Mesodermal cell (in vitro differentiated cells): Measurements from ENCODE around the gene PSG1. TPM values are rescaled to one million over a fixed set of nuclear protein-coding genes. Genes with fewer than 3 reads are reported as not detected.
"Not testable (repeated sequence)": the region's sequence is repeated elsewhere in the genome, so short reads cannot be mapped to it uniquely, and the experiment has no call there.

Experiments
- H3K27ac ChIP-seq: 2 replicates; pipeline ENCODE4 v1.7.0; 2013; ENCODE audit warnings: mild to moderate bottlenecking, low read depth, low read length, moderate library complexity; ENCODE audit not compliant: severe bottlenecking
- H3K36me3 ChIP-seq: 2 replicates; pipeline ENCODE4 v1.7.1; 2013; ENCODE audit warnings: mild to moderate bottlenecking, low read length, moderate library complexity; ENCODE audit not compliant: control insufficient read depth, insufficient read depth
- H3K4me1 ChIP-seq: one replicate; pipeline ENCODE4 v1.7.1; 2013; ENCODE audit warnings: mild to moderate bottlenecking, low read length; ENCODE audit not compliant: insufficient read depth, control insufficient read depth, poor library complexity, severe bottlenecking
- H3K4me3 ChIP-seq: 2 replicates; pipeline ENCODE4 v1.7.0; 2013; ENCODE audit warnings: low read length, control low read depth, mild to moderate bottlenecking; ENCODE audit not compliant: insufficient read depth, poor library complexity, severe bottlenecking; ENCODE audit errors: extremely low read depth
- H3K9me3 ChIP-seq: 2 replicates; pipeline ENCODE4 v1.7.1; 2013; ENCODE audit warnings: mild to moderate bottlenecking, low read length, moderate library complexity; ENCODE audit not compliant: control insufficient read depth
- WGBS, 2 experiments: methylation state at CpG; one replicate each; pipeline ENCODE4 v1.1.5; 2013; ENCODE audit warnings: missing lambda C conversion rate in 2 of 2; ENCODE audit not compliant: insufficient coverage in 2 of 2; 5-methylcytosine and 5-hydroxymethylcytosine counted together
- polyA plus RNA-seq, 2 experiments: library from polyadenylated mRNA; stranded (reverse); fragments of 50-300 nt; gene quantifications; one replicate each; pipeline ENCODE4 v1.2.3, GENCODE V29; 2013

The PSG1 gene
- 0.11 TPM for polyA plus RNA-seq (2013, experiment 1 of 2)
- 0.35 TPM for polyA plus RNA-seq (2013, experiment 2 of 2)

DNA sequence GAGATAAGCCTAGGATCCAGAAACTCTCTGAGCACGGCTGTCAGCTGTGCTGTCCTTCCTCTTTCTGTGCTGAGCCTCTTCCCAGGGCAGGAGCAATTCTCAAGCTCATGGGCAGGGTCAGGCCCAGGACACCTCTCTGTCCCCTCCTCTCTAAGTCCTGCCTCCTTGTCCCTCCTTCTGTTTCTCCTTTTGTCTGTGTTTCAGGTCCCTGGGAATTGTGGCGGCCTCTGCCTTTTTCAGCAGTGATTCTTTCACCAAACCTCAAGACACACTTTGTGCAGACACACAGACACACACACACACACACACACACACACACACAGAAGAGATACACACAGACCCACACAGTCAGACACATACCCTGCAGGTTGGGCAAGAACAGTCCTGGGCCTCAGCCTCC lies at the start of gene PSG1:
Gene PSG1, minus strand, starts transcription at position 101 of the 400 bp plus-strand sequence. CDS start 132 bp downstream, outside the sequence.
- 69 to 78% methylated on average over 1 of the region's 2 CpGs for WGBS, 2 experiments

DNA sequence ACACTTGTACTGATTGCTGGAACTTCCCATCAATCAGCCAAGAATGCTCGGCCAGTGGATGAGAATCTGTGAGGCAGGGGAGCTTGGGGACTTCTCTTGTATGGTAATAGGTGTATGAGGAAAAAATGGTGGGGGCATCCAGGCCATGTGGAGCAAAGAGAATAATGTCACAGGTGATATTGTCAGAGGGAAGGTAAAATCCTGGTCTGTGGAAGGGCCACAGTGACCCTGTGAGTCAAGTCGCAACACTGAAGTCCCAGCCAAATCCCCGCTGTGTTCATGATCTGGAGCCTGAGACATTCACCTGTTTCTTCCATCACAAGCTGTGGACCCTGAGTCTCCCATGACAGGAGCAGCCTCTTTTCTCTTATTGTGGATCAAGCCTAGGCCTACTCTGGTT lies 49.4 kb upstream of the PSG1 start:
- 72 to 86% methylated on average over 2 to 3 of the region's 3 CpGs for WGBS, 2 experiments
- Histone ChIP-seq H3K36me3 (no peaks in the 10 kb centered on the region), H3K4me1 (peaks cover 6% of the 10 kb centered on the region), H3K4me3 (no peak overlapping the region), H3K9me3 (peaks cover 6% of the 10 kb centered on the region), H3K27ac (no peak overlapping the region)

More for the DNA sequence above, at the start of gene PSG1:
- H3K4me1 ChIP-seq, result peaks cover 9% of the 10 kb centered on the region
- H3K36me3 ChIP-seq, result no peaks in the 10 kb centered on the region
- H3K27ac ChIP-seq, result no peak within 1 kb of the TSS
- H3K4me3 ChIP-seq, result no peak within 1 kb of the TSS
- H3K9me3 ChIP-seq, result no peaks in the 10 kb centered on the region

DNA sequence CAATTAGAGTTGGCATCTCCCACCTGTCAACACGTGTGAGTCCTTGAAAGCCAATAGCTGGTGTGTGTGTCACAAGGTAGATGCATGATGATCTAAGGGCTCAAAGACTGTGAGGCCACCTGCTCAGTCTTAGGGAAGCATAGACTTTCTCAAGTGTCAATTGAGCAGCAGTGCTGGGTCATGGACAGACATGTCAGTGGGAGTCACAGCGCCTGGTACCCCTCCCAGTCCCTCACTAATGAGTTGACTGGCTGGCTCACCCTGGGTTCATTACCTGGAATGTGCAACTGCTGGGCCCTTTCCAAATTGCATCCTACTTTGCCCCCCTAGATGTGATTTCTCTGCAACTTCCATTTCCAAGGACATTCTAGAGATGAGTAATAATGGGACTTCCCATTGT lies 47.3 kb upstream of the PSG1 start:
- no peak overlapping the region for H3K27ac ChIP-seq
- WGBS, 2 experiments, result 36 to 61% methylated on average over 2 of the region's 2 CpGs
- H3K4me3 ChIP-seq, result no peak overlapping the region
- no peaks in the 10 kb centered on the region for H3K4me1 ChIP-seq
- no peaks in the 10 kb centered on the region for H3K36me3 ChIP-seq
- H3K9me3 ChIP-seq, result no peaks in the 10 kb centered on the region

DNA sequence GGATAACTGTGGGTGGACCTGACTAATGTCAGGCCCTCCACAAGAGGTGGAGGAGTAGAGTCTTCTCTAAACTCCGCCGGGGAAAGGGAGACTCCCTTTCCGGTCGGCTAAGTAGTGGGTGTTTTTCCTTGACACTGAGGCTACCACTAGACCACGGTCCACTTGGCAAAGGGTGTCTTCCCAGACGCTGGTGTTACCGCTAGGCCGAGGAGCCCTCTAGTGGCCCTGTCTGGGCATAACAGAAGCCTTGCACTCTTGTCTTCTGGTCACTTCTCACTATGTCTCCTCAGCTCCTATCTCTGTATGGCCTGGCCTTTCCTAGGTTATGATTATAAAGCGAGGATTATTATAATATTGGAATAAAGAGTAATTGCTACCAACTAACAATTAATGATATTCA lies 43.6 kb upstream of the PSG1 start:
- not testable (repeated sequence) for H3K4me1 ChIP-seq, H3K4me3 ChIP-seq, H3K36me3 ChIP-seq, H3K9me3 ChIP-seq, H3K27ac ChIP-seq
- WGBS, 2 experiments, result 35 to 41% methylated on average over 8 of the region's 9 CpGs

DNA sequence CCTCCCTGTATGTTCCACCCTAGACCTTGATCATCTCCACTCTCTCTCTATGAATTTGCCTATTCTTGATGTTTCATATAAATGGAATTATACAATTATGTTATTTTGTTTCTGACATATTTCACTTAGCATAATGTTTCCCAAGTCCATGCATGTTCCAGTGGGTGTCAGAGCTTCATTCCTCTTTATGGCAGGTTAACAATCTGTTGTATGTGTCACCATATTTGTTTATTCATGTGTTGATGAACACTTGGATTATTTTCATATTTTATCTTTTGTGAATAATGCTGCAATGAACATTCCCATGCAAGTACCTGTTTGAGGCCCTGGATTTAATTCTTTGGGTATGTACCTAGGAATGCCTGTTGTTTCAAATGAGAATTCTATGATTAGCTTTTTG lies 41.5 kb upstream of the PSG1 start:
- not testable (repeated sequence) for H3K9me3 ChIP-seq, H3K36me3 ChIP-seq, H3K4me3 ChIP-seq, H3K4me1 ChIP-seq, H3K27ac ChIP-seq

DNA sequence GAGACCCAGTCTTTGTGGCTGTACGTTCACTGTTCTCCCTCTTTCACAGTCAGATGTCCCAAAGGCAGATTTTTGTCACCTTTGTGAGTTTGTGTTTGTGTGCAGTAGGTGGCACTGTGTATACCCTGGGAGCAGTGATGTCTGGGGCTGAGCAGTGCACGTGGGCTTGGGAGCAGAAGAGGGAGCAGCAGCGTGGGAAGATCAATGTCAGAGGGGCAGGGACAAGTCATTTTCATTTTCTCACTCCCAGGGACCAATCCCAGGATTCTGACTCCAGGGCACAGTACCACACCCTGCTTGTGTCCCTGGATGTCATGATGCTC lies 40.2 kb upstream of the PSG1 start:
- Histone ChIP-seq H3K27ac (no peak overlapping the region), H3K36me3 (no peaks in the 10 kb centered on the region), H3K4me3 (no peak overlapping the region), H3K9me3 (no peaks in the 10 kb centered on the region), H3K4me1 (no peaks in the 10 kb centered on the region)
- 22% methylated on average over 2 of the region's 3 CpGs; no CpG with 5 or more reads in 1 of the 2 experiments for WGBS, 2 experiments

DNA sequence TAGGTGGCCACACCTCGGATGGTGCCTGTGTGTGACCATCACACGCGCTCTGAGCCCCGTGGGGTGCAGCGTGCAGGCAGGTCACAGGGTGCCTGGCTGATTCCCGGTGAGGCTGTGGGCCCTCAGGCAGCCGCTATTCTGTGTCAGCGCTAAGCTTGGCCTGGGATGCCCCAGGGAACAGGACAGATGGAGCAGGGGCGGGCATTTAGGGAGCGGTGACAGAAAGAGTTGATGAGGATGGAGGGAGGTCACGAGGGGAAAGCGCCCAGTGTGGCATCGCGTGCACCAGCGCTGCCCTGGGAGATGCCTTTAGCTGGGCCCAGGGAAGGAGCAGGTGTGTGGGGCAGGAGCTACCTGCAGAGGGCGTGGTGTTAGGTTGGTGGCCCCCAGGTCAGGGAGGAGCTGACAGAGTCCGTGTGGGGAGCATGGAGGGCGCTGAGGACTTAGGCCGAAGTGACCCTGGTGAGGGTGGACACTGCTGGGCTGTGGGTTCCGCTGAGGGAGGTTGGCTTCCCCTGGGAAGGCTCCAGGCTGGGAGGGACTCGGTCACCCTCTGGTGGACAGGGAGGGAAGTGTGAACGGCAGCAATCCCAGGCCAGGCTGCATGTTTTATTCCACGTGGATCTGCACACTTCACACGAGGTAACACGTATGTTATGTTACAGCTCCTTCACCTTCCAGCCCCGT lies 39.7 kb upstream of the PSG1 start:
- not testable (repeated sequence) for H3K27ac ChIP-seq, H3K9me3 ChIP-seq, H3K4me1 ChIP-seq, H3K4me3 ChIP-seq, H3K36me3 ChIP-seq
- whole genome bisulfite sequencing, 2 experiments, result 71 to 79% methylated on average over 15 to 17 of the region's 26 CpGs

DNA sequence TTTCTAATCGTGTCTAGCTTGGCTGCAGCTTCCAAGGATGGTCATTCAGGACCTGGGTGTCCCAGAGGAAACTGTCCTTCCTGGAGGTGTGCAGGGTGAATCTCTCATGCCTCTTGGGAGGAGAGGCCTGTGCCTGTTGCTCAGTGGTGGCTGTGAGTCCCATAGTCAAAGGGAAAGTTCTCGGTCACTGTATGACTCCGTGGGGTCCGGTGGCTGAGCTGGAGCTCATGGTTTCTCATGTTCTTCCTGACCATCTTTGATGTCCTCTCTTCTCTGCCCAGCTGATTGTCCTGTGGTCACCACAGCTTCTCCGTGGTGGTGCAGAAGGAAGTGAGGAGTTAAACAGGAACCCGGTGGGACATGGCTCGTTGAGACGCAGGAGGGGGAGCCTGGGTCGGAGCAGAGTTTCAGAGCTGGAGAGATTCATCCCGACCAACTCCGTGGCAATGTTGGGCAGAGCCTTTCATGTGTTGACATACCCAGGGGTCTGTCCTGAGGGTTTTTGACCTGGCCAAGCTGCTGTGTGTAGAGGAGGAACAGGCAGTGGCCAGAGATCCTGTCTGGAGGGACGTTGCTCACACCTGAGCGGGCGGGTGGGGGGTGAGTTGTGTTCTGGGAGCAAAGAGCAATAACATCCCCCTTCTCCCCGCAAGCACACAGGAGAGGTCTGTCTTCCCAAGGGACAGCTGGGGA lies 39.0 kb upstream of the PSG1 start:
- not testable (repeated sequence) for H3K36me3 ChIP-seq, H3K4me3 ChIP-seq, H3K27ac ChIP-seq, H3K9me3 ChIP-seq, H3K4me1 ChIP-seq
- WGBS, 2 experiments, result 84% methylated on average over 5 to 11 of the region's 15 CpGs

DNA sequence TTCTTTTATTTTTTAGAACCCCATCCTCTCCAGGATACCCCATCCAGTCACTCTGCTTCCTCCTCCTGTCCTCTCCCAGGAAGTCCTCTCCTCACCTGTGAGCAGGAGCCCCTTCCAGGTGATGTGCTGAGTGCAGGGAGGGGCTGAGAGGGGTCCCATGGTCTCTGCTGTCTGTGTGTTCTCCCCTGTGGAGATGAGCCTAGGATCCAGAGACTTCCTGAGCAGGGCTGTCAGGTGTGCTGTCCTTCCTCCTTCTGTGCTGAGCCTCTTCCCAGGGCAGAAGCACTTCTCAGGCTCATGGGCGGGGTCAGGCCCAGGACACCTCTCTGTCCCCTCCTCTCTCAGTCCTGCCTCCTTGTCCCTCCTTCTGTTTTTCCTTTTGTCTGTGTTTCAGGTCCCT lies 38.1 kb upstream of the PSG1 start, which contains the start of gene PSG6:
Gene PSG6, minus strand, starts transcription at position 261 of the 400 bp plus-strand sequence. Its CDS starts 102 bp downstream, at position 159.
- not testable (repeated sequence) for H3K36me3 ChIP-seq, H3K27ac ChIP-seq, H3K4me1 ChIP-seq, H3K9me3 ChIP-seq, H3K4me3 ChIP-seq
- no CpG with 5 or more reads among the region's 1 CpG for WGBS, 2 experiments

DNA sequence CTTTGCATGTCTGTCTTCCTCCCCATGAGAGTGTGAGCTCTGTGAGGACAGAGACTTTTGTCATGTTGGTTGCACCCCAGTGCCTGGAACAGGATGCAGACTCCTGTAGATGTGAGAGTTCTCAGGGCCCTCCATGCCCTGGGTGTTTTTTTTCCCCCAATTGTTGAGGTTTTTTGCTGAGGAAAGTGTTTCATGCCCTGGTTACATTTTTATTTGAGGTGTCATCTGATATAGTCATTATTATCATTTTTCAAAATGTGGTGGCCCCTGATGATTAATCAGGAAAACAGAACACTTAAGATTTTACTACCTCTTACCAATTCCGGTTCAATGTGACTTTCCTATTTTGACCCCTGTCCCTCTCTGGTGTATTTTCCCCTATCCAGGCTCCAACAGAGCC lies 37.4 kb upstream of the PSG1 start:
- WGBS, 2 experiments, result 57 to 86% methylated on average over 1 of the region's 1 CpG
- H3K9me3 ChIP-seq, H3K27ac ChIP-seq, H3K36me3 ChIP-seq, H3K4me1 ChIP-seq, H3K4me3 ChIP-seq: not testable (repeated sequence)

DNA sequence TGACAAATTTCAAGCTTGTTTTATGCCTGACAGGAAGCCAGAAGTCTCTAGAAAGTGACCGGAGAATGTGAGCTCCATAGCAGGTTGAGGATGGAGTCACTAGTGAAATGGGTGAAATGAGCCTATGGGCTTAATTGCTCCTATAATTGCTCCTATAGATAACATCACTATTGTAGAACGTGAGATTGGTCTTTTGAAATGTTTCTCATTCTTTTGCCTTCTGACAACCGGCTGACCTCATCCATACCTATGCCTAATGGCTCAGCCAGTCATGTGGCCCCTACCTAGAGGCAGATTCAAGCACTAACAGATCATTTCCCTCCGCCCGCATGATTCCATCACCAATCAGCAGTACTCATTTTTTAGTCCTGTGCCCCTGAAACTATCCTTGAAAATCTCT lies 34.0 kb upstream of the PSG1 start:
- H3K4me3 ChIP-seq, H3K9me3 ChIP-seq, H3K36me3 ChIP-seq, H3K4me1 ChIP-seq, H3K27ac ChIP-seq: not testable (repeated sequence)
- WGBS, 2 experiments, result 81 to 93% methylated on average over 2 to 3 of the region's 5 CpGs
